ENCODE results near the gene ERVFRD-1.

Gene ERVFRD-1

DNA sequence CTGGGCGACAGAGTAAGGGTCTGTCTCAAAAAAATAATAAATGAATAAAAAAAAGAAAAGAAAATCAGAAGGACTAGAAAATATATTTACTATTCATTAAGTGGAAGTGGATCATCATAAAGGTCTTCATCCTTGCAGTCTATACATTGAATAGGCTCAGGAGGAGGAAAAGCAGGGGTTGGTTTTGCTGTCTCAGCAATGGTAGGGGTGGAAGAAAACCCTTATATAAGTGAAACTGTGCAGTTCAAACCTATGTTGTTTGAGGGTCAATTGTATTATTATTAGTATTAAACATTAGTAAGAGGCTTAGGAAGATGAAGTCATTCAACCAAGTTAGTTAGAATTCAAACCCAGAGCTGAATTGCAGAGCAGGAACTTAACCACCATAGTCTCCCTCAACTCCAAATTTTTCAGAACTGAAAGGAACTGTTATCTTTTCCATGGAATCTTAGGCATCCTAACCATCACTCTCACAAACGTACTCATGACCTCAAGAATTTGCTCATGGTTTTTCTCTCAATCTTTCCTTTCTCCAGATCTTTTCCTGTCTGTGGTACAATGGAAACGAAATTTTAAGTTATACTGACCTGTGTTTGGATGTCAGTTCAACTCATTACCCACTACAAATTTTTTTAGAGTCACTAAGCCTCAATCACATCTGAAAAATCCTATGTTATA lies 25.6 kb downstream of the ERVFRD-1 start:
- Mint-ChIP-seq H3K27ac (no peak overlapping the region), H3K4me1 (no peaks in the 10 kb centered on the region), H3K9me3 (no peaks in the 10 kb centered on the region), H3K36me3 (no peaks in the 10 kb centered on the region), H3K27me3 (peaks cover 13% of the 10 kb centered on the region), H3K4me3 (no peak overlapping the region)
- no peak for ATAC-seq

DNA sequence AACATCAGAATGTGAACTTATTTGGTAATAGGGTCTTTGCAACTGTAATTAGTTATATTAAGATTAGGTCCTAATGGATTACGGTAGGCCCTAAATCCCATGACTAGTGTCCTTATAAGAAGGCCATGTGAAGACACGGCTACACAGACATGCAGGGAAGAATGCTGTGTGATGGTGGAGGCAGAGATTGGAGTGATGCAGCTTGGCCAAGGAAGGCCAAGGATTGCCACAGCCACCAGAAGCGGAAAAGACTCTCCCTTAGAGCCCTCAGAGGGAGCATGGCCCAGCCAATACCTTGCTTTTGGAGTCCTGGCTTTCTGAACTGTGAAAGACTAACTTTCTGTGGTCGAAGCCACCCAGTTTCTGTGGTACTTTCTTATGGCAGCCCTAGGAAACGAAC lies 27.6 kb downstream of the ERVFRD-1 start:
- peaks cover 13% of the 10 kb centered on the region for H3K27me3 Mint-ChIP-seq
- H3K27ac Mint-ChIP-seq: no peak overlapping the region
- no peaks in the 10 kb centered on the region for H3K4me1 Mint-ChIP-seq
- no peaks in the 10 kb centered on the region for H3K9me3 Mint-ChIP-seq
- H3K4me3 Mint-ChIP-seq: no peak overlapping the region
- no peaks in the 10 kb centered on the region for H3K36me3 Mint-ChIP-seq
- no peak for ATAC-seq

GRCh38 chr6:11083491-11083890 lies 28.0 kb downstream of the ERVFRD-1 start:
- H3K4me1 Mint-ChIP-seq: no peaks in the 10 kb centered on the region
- H3K36me3 Mint-ChIP-seq: no peaks in the 10 kb centered on the region
- ATAC-seq: no peak
- H3K27ac Mint-ChIP-seq: no peak overlapping the region
- no peak overlapping the region for H3K4me3 Mint-ChIP-seq
- H3K27me3 Mint-ChIP-seq: peaks cover 13% of the 10 kb centered on the region
- H3K9me3 Mint-ChIP-seq: no peaks in the 10 kb centered on the region

- H3K27ac Mint-ChIP-seq: no peak overlapping the region
- H3K36me3 Mint-ChIP-seq: no peaks in the 10 kb centered on the region
- H3K9me3 Mint-ChIP-seq: no peaks in the 10 kb centered on the region
- no peaks in the 10 kb centered on the region for H3K4me1 Mint-ChIP-seq
- no peak for ATAC-seq
- peaks cover 13% of the 10 kb centered on the region for H3K27me3 Mint-ChIP-seq
- H3K4me3 Mint-ChIP-seq: no peak overlapping the region
These were observed 31.2 kb downstream of the ERVFRD-1 start for GRCh38 chr6:11080296-11080695.

- Mint-ChIP-seq H3K9me3 (no peaks in the 10 kb centered on the region), H3K36me3 (no peaks in the 10 kb centered on the region), H3K4me1 (no peaks in the 10 kb centered on the region), H3K27ac (no peak overlapping the region), H3K4me3 (no peak overlapping the region), H3K27me3 (peaks cover 6% of the 10 kb centered on the region)
- ATAC-seq: no peak
These were observed 33.3 kb downstream of the ERVFRD-1 start for GRCh38 chr6:11078266-11078665.

GRCh38 chr6:11076540-11076939 lies 35.0 kb downstream of the ERVFRD-1 start:
- no peak for ATAC-seq
- H3K4me1 Mint-ChIP-seq: no peaks in the 10 kb centered on the region
- H3K36me3 Mint-ChIP-seq: no peaks in the 10 kb centered on the region
- no peaks in the 10 kb centered on the region for H3K27me3 Mint-ChIP-seq
- no peak overlapping the region for H3K4me3 Mint-ChIP-seq
- no peaks in the 10 kb centered on the region for H3K9me3 Mint-ChIP-seq
- H3K27ac Mint-ChIP-seq: no peak overlapping the region

GRCh38 chr6:11072101-11072500 lies 39.4 kb downstream of the ERVFRD-1 start:
- H3K9me3 Mint-ChIP-seq: no peaks in the 10 kb centered on the region
- H3K27me3 Mint-ChIP-seq: no peaks in the 10 kb centered on the region
- no peak for ATAC-seq
- H3K4me3 Mint-ChIP-seq: no peak overlapping the region
- no peak overlapping the region for H3K27ac Mint-ChIP-seq
- H3K36me3 Mint-ChIP-seq: no peaks in the 10 kb centered on the region
- H3K4me1 Mint-ChIP-seq: no peaks in the 10 kb centered on the region

DNA sequence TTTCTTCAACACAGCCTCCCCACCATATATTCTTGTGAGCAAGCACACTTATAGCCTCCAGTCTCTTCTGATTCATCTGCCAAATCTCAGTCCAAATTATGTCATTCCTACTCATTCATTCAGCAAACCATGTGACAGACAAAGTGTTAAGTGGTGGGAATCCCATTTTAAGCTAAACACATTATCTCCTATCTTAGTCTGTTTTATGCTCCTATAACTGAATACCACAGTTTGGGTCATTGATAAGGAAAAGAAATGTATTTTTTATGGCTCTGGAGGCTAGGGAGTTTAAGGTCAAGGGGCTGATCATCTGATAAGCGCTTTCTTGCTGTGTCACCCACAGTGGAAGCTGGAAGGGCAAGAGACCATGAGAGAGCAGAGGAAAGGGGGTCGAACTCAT lies 41.8 kb downstream of the ERVFRD-1 start:
- Mint-ChIP-seq H3K9me3 (no peaks in the 10 kb centered on the region), H3K27me3 (no peaks in the 10 kb centered on the region), H3K36me3 (no peaks in the 10 kb centered on the region), H3K4me1 (no peaks in the 10 kb centered on the region), H3K4me3 (no peak overlapping the region), H3K27ac (no peak overlapping the region)
- no peak for ATAC-seq

- no peaks in the 10 kb centered on the region for H3K27me3 Mint-ChIP-seq
- ATAC-seq: no peak
- no peak overlapping the region for H3K27ac Mint-ChIP-seq
- H3K36me3 Mint-ChIP-seq: no peaks in the 10 kb centered on the region
- H3K9me3 Mint-ChIP-seq: no peaks in the 10 kb centered on the region
- H3K4me3 Mint-ChIP-seq: no peak overlapping the region
- no peaks in the 10 kb centered on the region for H3K4me1 Mint-ChIP-seq
These were observed 44.2 kb downstream of the ERVFRD-1 start for GRCh38 chr6:11067348-11067747.

DNA sequence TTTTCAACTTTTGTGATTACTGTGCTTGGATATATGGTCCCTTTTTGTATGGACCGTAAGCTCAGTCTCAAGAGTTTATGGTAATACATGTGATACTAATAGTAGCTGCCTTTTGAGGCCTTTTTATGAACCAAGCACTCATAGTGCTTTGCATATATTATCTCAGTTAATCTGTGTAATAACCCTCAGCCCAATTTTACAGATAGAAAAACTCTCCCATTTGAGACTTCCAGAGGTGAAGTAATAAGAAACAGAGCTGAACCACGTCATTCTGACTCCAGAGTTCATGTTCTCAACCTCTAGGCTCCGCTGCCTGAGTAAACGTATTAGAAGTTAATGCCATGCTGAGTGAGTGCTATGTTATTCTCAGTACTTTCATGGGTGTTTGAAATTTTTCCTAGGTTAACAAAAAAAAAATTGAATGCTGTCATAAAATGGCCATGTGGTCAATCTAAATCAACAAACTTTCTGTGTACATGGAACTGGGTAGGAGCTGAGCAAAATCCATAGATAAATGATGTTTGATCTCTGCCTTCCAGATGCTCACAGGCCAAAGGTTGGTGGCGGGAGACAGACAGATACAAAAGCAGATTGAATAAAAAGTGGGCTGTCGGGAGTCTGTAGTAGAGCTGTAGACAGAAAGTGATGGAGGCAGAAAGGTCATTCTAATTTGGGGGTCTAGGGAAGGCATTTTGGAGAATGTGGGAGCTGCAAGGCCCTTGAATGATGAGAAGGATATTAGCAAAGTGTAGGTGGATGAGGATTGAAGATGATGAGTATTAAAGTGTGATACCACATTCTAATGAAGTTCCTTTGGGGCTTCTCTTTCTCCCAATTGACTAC lies 44.8 kb downstream of the ERVFRD-1 start:
- Mint-ChIP-seq H3K9me3 (no peaks in the 10 kb centered on the region), H3K27me3 (no peaks in the 10 kb centered on the region), H3K4me3 (no peak overlapping the region), H3K4me1 (no peaks in the 10 kb centered on the region), H3K36me3 (no peaks in the 10 kb centered on the region), H3K27ac (no peak overlapping the region)
- no peak for ATAC-seq

GRCh38 chr6:11065436-11066202 lies 45.9 kb downstream of the ERVFRD-1 start:
- Mint-ChIP-seq H3K4me1 (no peaks in the 10 kb centered on the region), H3K36me3 (no peaks in the 10 kb centered on the region), H3K9me3 (no peaks in the 10 kb centered on the region), H3K4me3 (no peak overlapping the region), H3K27ac (no peak overlapping the region), H3K27me3 (no peaks in the 10 kb centered on the region)
- ATAC-seq: no peak

DNA sequence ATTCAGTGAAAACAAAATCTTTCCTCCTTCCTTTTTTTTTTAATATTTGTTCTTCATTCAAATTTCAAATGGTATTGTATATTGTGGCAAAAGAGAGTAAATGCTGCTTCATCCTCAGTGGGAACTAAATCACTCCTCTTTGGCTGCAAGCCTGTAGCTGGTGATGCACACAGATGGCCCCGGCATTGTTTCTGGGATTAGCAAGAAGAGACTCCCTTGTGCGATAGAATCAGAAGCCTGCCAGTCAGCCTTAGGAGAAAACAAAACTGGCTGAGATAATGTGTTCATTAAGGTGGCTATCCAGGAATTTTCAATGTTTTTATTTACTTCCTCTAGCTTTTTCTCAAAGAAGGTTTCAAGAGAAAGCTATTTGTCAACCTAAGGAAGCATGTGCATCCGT lies 46.7 kb downstream of the ERVFRD-1 start:
- H3K4me3 Mint-ChIP-seq: no peak overlapping the region
- H3K27me3 Mint-ChIP-seq: no peaks in the 10 kb centered on the region
- H3K36me3 Mint-ChIP-seq: no peaks in the 10 kb centered on the region
- no peak for ATAC-seq
- no peak overlapping the region for H3K27ac Mint-ChIP-seq
- no peaks in the 10 kb centered on the region for H3K4me1 Mint-ChIP-seq
- no peaks in the 10 kb centered on the region for H3K9me3 Mint-ChIP-seq

DNA sequence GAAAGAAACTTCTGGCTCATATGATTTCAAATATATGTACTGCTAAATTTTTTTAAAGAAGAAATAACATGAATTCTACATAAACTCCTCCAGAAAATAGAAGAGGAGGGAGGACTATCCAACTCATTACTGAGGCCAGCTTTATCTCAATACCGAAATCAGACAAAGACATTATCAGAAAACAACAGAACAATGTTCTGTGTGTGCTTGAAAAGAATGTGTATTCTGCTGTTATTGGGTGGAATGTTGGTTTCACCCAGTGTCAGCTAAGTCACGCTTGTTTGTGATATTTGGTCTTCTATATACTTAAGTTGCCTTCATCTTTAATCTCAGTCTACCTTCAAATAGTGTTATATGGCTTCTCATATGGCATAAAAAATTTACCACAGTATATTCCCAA lies 48.8 kb downstream of the ERVFRD-1 start:
- Mint-ChIP-seq H3K4me1 (no peaks in the 10 kb centered on the region), H3K4me3 (no peak overlapping the region), H3K9me3 (no peaks in the 10 kb centered on the region), H3K27ac (no peak overlapping the region), H3K36me3 (no peaks in the 10 kb centered on the region), H3K27me3 (no peaks in the 10 kb centered on the region)
- ATAC-seq: no peak

- H3K9me3 Mint-ChIP-seq: no peaks in the 10 kb centered on the region
- H3K27me3 Mint-ChIP-seq: no peaks in the 10 kb centered on the region
- H3K36me3 Mint-ChIP-seq: no peaks in the 10 kb centered on the region
- H3K4me1 Mint-ChIP-seq: no peaks in the 10 kb centered on the region
- no peak overlapping the region for H3K4me3 Mint-ChIP-seq
- H3K27ac Mint-ChIP-seq: no peak overlapping the region
- ATAC-seq: no peak
These were observed 49.4 kb downstream of the ERVFRD-1 start for GRCh38 chr6:11062083-11062482.

GRCh38 chr6:11058406-11058805 lies 53.1 kb downstream of the ERVFRD-1 start:
- ATAC-seq: no peak
- H3K27me3 Mint-ChIP-seq: no peaks in the 10 kb centered on the region
- H3K9me3 Mint-ChIP-seq: no peaks in the 10 kb centered on the region

More at GRCh38 chr6:11058406-11058805, 53.1 kb downstream of the ERVFRD-1 start:
- no peak overlapping the region for H3K27ac Mint-ChIP-seq
- H3K4me3 Mint-ChIP-seq: no peak overlapping the region
- H3K4me1 Mint-ChIP-seq: no peaks in the 10 kb centered on the region
- H3K36me3 Mint-ChIP-seq: no peaks in the 10 kb centered on the region

Measured in stimulated activated memory B cell treated with anti-CD40 and anti-IgM and Interleukin-4, amounts not matched to agents 10 μg/mL and 1 μg/mL and 100 μg/mL, for 72 hours (primary cell).